ENCODE data around the gene DNAH7.

DNA sequence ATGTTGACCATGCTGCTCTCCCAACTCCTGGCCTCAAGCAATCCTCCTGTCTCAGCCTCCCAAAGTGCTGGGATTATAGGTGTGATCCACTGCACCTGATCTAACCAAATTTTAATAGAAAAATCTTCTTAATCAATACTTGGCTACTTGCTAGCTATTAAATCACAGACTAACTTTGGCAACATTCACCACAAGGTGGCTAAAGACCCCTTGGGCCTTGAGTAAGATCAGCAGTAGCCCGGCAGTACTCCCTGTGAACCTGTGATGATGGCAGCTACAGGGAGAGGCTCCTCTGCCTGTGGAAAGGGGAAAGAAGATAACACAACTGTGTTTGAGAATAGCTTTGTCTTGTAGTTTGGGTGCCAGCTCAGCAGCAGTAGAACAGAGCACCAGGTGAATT is 308.8 kb downstream of the DNAH7 start:
- no peak for TF ChIP-seq CTCF (IDR thresholded peaks at IDR 0.05 in 8 of 11, conservative IDR thresholded peaks at IDR 0.05 in 3 of 11)
- no peak for TF ChIP-seq POLR2A (IDR thresholded peaks at IDR 0.05)
- no peak for TF ChIP-seq POLR2AphosphoS5 (IDR thresholded peaks at IDR 0.05)

Measured in spleen (tissue), 7 donors.